HL-60/S4 treated with phorbol 12-myristate 13-acetate at 8.2 ng/mL for 4 days and 3 days (cell line): ENCODE results near the gene MPO.

Source experiments
- in situ Hi-C: fragments of 300-500 bp; cut with MboI; formaldehyde crosslinking; loops from 2 replicates; pipeline ENCODE4 v1.15.0; 2022; ENCODE audit warnings: low sequenced_read_pairs

MPO gene

DNA sequence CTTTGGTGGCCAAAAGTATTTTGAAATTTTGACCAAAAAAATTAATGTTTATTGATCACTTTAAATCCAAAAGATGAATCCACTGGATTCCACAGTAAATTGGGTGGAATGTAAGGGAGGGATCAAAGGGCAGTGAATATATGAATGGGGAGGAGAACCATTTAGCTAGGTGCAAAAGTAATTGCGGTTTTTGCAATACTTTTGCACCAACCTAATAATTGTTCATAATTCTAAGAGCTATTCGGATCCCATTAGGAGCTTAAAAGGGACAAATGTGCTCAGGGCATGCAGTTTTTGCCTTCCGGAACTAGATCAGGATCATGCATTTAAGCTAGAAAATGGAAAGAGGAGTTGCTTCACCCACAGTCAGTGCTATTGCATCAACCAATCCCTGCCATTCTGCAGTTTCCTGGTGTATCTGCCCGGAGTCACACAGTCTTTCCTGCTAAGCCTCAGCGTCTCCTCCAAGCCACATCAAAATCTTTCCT lies 42.5 kb downstream of the MPO start, which contains the start of gene LPO:
TSS of gene LPO (plus strand) at position 438 of the 488 bp plus-strand sequence. CDS start 4,396 bp downstream, outside the sequence.
- in situ Hi-C loops, result no loop called here

GRCh38 chr17:58236394-58236793 lies 44.3 kb downstream of the MPO start:
- in situ Hi-C loops, result no loop called here

DNA sequence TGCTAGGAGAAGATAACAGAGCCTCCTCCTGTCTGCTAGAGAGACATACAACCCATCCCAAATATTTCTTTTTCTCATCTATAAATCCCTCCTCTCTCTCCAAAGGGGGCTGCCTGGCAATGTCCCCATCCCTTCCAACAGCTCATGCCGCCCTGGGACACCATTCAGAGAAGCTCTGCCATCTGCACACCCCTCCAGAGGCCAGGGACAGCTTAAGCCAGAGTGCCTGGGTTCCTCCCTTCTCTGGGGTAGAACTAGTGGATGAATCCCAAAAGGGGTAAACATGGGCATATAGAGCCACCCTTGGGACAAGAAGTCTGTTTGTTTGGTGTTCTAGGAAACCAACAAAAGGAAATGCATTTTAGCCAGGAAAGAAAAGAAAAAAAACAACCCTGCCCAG lies 44.9 kb downstream of the MPO start:
- in situ Hi-C loops, result no loop called here

DNA sequence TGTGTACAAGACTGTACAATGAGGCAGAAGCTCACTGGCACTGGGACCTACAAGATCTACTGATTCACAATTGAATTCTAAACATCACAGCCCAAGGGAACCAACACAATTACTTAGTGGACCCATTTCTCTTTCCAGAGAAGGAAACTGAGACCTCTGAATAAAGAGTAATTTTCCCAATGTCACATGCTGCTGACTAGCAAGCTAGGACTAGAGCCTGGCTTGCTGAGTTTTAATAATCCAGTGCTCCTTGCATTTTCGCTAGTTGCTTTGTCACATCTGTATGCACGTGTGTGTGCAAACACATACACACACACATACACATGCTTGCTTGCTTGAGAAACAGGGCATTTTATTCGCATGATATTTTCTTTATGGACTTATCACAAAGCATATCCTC lies 46.2 kb downstream of the MPO start:
- in situ Hi-C loops, result no loop called here

DNA sequence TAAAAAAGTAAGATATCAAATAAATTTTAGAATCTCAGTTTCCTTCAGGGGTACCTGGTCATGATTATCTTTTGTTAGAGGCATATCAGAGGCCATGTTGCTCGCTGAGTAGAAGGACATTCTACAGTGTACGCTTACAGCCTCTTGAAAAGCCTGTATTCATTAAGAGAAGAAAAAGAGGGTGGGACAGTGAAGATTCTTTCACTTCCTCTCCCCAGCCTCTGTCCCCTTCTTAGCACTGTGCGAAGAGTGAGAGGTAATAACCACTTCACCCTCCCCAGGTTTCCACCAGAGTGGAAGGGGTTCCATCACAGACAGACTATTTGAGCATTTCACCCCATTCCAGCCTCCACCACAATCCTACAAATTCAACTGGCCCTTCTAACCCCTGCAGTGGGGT lies 47.2 kb downstream of the MPO start:
- in situ Hi-C loops, result no loop called here

GRCh38 chr17:58232707-58233156 lies 48.0 kb downstream of the MPO start:
- in situ Hi-C loops, result no loop called here

DNA sequence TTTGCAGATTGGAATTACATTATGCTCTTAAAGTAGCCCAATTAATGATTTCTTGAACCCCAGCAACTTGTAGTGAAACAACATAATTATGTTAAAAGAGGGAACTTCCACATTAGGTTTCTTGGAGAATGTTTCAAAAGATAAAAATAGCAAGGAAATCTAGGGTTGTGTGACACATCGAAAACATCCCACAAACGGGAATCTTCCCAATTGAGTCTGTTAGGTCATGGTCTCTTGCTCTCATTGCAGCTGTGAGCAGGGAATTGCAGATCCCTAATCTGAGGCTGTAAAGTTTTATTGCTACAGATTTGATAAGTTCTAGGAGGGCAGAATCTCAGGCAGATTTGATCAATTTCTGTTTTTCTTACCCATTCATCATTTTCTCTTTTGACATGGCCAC lies 49.1 kb downstream of the MPO start:
- in situ Hi-C loops, result no loop called here

- in situ Hi-C loops, result no loop called here
These were observed 50.9 kb downstream of the MPO start for GRCh38 chr17:58229881-58230280.

GRCh38 chr17:58229384-58229783 lies 51.4 kb downstream of the MPO start:
- in situ Hi-C loops, result no loop called here

DNA sequence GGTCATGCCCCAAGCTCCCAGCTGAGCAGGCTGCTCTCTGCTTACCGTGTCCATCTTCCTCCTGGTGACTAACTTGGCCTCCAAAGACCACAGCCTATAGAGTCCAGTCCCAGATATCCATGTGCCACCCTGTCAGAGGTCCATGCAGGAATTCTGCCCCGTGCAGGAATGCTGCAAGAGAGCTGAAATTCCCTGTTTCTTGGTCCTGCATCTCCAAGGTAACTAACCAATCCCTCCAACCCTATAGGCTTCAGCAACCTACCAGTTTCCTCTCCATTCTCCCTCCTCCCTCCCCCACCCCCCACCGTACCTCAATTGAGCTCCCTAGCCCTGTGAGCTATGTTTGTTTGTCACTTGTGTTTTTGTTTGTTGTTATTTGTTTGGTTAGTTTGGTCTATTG lies 52.1 kb downstream of the MPO start:
- in situ Hi-C loops, result no loop called here

GRCh38 chr17:58227733-58228132 lies 53.0 kb downstream of the MPO start:
- in situ Hi-C loops, result no loop called here

DNA sequence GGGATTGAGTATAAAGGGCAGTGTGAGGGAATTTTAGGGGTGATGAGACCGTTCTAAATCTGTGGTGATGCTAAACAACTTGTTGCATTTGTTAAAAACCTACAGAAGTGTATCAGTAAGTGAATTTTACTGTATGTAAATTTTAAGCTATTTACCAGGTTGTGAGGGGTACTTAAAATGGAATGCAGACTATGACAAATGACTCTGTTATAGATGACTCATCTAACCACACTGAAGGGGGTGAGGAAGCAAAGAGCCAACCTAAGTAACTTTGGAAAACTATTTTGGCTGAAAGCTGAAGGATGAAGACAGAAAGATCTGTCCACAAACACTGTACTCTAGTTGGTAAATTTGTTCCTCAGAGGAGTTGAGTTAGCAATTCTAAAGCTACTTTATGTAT lies 56.4 kb downstream of the MPO start:
- in situ Hi-C loops, result no loop called here
